Cardiac fibroblast (primary cell): ENCODE results near the gene UBE3B.

Source experiments
- DNase-seq, 2 donors: peaks; one replicate each; pipeline versions ENCODE4 v3.0.0 to v3.0.0-alpha.2; 2010; ENCODE audit warnings: low read depth in 2 of 2
- H3K4me3 ChIP-seq, 2 donors: replicated peaks in 1 of 2; 1 replicate in 1 of 2; 2 replicates in 1 of 2; pipeline ENCODE4 v1.5.1; 2011; ENCODE audit warnings: low read depth in 2 of 2, low read length in 2 of 2, mild to moderate bottlenecking in 2 of 2, moderate library complexity in 1 of 2
- CTCF ChIP-seq: IDR thresholded peaks from one replicate; pipeline ENCODE4 v1.5.1; 2011; ENCODE audit warnings: low read depth, mild to moderate bottlenecking, low read length, inconsistent platforms

The UBE3B gene

DNA sequence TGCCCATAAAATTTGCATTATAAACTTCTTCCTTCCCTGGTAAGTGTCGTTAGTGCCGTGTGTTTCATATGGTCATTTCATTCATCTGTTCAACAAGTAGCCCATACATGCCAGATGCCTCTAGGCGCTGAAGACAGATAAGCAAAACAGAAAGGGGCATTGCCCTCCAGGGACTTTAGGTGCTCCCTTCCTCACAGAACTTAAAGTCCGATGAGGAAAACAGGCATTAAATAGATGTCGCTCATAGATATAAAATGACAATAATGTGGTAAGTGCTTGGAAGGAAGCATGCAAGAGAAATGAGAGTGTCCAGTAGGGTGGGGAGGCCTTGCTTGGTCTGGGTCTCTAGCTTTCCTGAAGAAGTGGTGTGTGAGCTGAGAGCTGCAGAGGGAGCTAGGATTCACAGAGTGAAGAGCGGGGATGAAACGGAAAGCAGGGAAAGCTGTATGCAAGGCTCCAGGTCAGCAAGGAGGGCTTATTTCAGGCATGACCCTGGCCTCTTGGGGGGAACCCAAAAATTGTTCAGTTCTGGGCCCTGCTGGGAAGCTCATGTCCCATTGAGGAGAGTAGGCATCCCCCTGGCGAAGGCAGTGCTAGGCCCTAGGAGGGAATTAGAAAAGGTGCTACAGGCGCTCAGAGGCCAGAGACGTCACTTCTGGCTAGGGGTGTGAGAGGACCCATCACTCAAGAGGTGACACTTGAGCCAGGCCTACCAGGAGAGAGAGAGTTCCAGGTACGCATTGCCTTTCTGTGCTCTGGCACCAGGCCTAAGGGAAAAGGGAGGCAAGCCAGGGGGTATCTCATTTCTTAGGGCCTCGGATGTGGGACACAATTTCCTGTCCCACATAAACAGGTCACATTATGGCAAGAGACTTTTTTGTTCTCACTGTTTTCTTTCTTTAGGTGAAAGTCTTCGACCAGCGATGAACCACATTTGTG is 11.9 kb downstream of the UBE3B start:
- no peak for DNase-seq
- H3K4me3 ChIP-seq, result no peak overlapping the region
- TF ChIP-seq CTCF, result no peak

GRCh38 chr12:109489955-109490565 is 12.6 kb downstream of the UBE3B start:
- DNase-seq, result no peak
- no peak for TF ChIP-seq CTCF

GRCh38 chr12:109491671-109492070 is 14.2 kb downstream of the UBE3B start:
- no peak for DNase-seq
- no peak for TF ChIP-seq CTCF
- no peak overlapping the region for H3K4me3 ChIP-seq

More at GRCh38 chr12:109489955-109490565, 12.6 kb downstream of the UBE3B start:
- no peak overlapping the region for H3K4me3 ChIP-seq

DNA sequence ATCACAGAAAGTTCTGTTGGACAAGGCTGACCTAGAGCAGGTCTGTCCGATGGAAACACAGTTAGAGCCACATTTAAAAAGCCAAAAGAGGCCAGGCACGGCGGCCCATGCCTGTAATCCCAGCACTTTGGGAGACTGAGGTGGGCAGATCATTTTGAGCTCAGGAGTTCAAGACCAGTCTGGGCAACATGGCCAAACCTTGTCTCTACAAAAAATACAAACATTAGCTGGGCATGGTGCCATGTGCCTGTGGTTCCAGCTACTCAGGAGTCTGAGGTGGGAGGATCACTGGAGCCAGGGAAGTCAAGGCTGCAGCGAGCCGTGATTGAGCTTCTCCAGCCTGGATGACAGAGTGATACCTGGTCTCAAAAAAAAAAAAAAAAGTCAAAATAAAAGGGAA is 14.9 kb downstream of the UBE3B start:
- no peak for TF ChIP-seq CTCF
- H3K4me3 ChIP-seq, result no peak overlapping the region
- no peak for DNase-seq

GRCh38 chr12:109493090-109493489 is 15.7 kb downstream of the UBE3B start:
- TF ChIP-seq CTCF, result no peak
- DNase-seq, result no peak
- H3K4me3 ChIP-seq, result no peak overlapping the region

- H3K4me3 ChIP-seq, result no peak overlapping the region
- TF ChIP-seq CTCF, result no peak
- no peak for DNase-seq
Measured at GRCh38 chr12:109493938-109494337, 16.5 kb downstream of the UBE3B start.
